Measurements from ENCODE around the gene RHOV.

Gene RHOV

DNA sequence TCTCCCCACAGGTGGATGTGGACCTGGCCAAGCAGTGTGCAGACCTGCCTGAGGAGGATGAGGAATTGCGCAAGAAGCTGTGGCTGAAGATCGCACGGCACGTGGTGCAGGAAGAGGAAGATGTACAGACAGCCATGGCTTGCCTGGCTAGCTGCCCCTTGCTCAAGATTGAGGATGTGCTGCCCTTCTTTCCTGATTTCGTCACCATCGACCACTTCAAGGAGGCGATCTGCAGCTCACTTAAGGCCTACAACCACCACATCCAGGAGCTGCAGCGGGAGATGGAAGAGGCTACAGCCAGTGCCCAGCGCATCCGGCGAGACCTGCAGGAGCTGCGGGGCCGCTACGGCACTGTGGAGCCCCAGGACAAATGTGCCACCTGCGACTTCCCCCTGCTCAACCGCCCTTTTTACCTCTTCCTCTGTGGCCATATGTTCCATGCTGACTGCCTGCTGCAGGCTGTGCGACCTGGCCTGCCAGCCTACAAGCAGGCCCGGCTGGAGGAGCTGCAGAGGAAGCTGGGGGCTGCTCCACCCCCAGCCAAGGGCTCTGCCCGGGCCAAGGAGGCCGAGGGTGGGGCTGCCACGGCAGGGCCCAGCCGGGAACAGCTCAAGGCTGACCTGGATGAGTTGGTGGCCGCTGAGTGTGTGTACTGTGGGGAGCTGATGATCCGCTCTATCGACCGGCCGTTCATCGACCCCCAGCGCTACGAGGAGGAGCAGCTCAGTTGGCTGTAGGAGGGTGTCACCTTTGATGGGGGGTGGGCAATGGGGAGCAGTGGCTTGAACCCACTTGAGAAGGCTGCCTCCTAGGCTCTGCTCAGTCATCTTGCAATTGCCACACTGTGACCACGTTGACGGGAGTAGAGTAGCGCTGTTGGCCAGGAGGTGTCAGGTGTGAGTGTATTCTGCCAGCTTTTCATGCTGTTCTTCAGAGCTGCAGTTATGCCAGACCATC lies 28.8 kb upstream of the RHOV start:
- DNase-seq: no peak

DNA sequence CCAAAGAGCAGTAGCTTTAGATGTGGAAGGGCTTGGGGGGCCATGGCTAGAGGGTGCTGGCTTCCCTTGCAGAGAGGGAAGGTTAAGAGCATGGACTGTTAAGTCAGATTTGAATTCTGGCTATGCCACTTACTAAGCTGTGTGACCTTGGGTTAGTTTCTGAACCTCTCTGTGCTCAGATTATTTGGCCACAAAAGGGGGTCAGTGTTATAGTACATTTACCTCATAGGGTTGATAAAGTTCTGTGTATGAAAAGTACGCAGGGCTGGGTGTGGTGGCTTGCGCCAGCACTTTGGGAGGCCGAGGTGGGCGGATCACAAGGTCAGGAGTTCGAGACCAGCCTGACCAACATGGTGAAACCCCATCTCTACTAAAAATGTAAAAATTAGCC lies 27.0 kb upstream of the RHOV start:
- no peak for DNase-seq

DNA sequence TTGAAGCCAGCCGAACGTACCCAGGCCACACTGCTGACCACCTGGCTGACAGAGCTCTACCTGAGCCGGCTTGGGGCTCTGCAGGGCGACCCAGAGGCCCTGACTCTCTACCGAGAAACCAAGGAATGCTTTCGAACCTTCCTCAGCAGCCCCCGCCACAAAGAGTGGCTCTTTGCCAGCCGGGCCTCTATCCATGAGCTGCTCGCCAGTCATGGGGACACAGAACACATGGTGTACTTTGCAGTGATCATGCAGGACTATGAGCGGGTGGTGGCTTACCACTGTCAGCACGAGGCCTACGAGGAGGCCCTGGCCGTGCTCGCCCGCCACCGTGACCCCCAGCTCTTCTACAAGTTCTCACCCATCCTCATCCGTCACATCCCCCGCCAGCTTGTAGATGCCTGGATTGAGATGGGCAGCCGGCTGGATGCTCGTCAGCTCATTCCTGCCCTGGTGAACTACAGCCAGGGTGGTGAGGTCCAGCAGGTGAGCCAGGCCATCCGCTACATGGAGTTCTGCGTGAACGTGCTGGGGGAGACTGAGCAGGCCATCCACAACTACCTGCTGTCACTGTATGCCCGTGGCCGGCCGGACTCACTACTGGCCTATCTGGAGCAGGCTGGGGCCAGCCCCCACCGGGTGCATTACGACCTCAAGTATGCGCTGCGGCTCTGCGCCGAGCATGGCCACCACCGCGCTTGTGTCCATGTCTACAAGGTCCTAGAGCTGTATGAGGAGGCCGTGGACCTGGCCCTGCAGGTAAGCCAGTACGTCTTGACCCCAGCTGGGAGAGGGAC lies 26.4 kb upstream of the RHOV start:
- DNase-seq: no peak

DNA sequence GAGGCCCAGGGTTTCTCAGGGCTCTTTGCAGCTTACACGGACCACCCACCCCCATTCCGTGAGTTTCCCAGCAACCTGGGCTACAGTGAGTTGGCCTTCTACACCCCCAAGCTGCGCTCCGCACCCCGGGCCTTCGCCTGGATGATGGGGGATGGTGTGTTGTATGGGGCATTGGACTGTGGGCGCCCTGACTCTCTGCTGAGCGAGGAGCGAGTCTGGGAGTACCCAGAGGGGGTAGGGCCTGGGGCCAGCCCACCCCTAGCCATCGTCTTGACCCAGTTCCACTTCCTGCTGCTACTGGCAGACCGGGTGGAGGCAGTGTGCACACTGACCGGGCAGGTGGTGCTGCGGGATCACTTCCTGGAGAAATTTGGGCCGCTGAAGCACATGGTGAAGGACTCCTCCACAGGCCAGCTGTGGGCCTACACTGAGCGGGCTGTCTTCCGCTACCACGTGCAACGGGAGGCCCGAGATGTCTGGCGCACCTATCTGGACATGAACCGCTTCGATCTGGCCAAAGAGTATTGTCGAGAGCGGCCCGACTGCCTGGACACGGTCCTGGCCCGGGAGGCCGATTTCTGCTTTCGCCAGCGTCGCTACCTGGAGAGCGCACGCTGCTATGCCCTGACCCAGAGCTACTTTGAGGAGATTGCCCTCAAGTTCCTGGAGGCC lies 25.6 kb upstream of the RHOV start:
- no peak for DNase-seq

DNA sequence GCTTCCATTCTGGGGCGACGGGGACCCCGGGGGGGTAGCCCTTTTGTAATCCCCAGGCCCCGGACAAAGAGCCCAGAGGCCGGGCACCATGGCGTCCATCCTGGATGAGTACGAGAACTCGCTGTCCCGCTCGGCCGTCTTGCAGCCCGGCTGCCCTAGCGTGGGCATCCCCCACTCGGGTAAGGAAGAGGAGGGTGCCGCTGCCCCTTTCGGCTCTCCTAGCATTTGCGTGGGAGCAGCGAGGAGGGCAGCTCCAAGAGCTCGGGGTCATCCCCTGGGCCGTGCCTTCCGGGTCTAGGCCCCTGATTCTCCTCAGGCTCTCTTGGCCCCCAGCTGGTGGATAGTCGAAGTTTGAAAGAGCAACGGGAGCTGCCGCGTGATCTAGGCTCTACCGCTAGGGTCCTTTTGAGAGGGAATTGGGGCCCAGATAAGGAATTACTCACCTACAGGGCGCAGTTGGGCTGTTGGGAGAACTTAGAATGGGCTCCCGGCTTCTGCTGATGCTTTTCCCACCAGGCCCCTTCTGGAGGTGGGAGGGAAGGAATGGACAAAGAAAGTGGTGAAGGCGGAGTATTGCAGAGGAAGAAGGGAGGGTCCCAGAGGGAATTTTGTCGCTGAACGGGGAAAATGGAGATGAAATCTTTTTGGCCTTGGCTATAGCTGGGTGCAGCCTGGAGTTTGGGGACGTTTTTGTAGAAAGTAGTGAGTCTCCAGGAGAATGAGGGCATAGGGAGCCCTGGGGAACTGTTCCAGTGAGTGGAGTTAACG lies 20.8 kb upstream of the RHOV start:
- DNase-seq: peak; percentile 33

DNA sequence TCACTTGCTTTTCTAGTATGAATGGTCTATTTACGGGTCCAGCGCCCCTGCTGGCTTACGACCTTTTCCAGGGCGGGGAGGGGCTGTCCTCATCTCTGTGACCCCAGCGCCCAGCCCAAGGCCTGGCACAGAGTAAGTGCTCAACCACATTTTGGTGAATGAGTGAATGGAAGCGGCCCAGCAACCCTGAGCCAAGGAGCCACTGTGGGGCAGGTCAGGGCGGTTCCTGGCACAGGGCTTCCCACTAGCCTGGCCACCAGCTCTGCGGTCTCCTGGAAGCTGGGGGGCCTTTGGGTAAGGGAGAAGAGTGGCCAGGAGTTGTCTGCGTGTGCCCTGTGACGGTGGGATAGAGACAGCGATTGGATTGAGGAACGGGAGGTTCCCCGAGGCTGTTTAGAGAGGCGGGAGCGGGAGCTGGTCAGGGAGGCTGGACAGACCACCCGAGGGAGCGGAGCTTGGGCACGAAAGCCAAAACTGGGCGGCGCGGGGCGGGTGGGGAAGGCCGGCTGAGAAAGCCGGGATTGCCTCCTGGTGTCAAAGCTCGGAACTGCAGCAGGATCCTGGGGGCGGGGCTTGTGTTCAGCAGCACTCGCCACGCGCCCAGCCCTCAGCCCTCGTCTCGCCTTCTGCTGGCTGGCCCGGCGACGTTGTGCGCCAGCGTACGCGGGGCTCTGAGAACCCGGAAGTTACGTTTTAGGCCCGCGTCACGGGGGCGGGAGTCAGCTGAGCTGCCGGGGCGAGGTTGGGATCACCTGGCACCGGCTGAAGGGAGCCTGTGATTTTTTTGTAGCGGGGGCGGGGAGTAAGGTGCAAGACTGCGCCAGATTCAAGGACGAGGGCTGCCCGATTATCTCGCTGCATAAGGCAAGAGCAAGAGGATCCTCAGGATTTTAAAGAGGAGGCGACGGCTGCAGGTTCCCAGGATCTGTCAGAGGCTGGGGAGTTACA lies 20.0 kb upstream of the RHOV start, which contains the start of gene VPS18:
Gene VPS18, plus strand, starts transcription at position 718 of the 948 bp plus-strand sequence. CDS start 319 bp downstream, outside the sequence.
- peak; percentile 95 for DNase-seq

DNA sequence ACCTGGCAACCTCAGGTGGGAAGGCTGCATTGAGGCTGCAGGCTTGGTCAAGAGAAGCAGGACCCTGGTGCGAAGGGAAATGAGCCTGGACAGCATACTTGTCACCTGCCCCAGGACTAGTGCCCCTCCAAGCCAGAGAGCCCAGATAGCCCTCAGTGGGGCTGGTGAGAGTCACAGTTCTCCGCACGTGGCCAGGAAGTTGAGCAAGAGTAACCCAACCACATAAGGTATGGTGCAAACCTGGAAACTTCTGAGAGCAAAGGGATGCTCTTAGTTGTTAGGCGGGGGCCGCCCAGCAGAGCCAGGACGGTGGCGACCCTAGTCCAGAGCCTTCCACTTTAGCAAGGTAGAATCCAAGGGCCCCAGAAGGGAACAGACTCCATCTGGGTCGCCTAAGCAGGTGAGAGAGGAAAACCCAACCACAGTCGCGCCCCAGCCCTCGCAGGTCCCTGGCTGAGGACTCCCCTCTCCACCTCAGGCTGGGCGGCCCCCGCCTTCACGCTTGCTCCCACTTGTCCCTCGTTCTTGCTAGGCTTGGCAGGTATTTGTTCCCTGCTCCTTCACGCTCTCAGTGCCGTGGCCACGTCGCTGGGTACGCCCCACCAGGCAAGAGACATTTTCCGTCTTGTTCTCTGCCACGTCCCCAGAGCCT lies 19.1 kb upstream of the RHOV start:
- no peak for DNase-seq

DNA sequence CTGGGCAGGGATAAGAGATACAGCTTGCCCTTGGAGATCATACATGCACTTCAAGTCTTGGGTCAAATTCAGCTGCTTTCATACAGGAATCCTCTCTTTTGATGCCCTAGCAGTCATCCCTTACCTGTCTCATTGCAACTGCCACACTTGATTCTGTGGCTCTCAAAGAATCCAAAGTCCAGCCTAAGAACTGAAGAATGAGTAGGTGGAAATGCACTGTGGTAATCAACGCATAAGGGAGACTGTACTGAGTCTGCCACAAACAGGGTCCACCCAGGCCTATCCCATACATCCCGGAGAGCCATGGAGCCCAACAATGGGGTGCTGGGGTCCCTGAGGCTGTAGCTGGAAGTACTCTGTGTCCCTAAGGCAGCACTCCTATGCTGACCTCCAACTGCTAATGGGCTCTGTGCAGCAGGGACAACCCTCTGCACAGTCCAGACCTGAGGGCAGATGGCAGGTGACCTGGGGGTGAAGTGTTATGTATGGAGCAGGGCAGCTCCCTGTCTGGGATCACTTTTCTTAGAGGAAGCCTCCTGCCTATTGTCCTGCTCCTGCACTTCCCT lies 18.5 kb upstream of the RHOV start:
- DNase-seq: no peak

DNA sequence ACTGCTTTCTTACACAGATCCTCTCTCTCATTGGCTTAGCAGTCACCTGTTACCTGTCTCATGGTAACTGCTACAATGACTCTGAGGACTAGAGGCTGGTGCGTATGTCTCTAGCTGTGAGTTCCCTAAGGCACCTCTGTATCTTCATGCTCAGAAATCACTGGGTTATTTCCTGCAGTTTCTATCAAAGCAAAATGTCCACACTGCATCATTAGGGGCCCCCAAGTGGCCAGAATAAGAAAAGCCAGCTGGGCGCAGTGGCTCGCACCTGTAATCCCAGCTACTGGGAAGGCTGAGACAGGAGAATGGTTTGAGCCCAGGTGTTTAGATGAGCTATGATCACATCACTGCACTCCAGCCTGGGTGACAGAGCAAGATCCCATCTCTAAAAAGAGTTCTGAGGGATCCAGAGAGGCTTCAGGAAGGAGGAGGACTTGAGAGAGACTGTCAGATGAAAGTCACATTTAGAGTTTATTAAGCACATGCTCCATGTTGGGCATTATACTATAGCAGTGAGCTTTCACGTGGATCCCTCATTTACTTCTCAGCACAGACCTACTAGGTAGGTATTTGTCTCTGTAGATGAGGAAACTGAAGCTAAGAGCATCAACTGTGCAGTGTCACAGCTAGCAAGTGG lies 17.9 kb upstream of the RHOV start:
- peak; percentile 43 for DNase-seq

DNA sequence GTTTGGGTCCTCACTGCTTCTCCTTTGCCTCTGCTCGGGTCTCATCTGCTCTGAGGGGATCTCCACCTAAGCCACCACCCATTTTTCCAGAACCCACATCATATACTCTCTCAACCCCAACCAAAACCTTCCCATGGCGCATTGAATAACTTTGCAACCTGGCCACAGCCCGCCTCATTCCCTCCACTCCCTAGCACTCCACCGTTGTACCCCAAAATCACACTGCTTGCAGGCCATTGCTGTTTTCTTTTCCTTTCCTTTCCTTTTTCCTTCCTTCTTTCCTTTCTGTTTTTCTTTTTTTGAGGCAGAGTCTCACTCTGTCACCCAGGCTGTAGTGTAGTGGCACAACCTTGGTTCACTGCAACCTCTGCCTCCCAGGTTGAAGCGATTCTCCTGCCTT lies 17.1 kb upstream of the RHOV start:
- DNase-seq: no peak

DNA sequence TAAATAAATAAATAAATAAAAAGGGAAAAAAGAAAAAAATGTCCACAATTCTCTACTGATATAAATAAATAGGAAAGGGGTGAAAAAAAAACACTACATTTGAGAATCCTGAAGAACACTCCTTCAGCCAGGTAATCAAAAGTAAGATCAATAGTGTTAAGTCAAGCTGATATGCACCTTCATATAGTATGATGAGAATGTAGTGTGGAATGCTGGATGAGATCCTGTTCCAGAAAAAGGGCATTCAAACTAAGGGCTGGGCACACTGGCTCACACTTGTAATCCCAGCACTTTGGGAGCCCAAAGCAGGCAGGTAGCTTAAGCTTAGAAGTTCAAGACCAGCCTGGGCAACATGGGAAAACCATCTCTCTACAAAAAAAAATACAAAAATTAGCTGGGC lies 15.1 kb upstream of the RHOV start:
- no peak for DNase-seq

DNA sequence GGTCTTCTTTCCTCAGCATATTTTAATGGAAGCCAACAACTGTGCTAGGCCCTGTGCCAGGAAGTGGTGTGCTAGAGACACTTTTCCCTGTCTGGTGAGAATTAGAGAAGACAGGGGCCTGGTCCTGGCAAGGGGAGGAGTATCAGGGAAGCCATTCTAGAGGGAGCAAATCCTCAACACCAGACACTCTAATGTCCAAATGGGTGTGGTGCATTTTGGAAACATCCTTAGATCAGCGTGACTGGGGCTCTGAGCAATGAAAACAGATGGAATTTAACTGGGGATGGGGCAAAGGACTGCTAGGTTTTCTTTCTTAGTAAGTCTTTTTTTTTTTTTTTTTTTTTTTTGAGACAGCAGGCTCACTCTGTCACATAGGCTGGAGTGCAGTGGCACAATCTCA lies 12.6 kb upstream of the RHOV start:
- no peak for DNase-seq

DNA sequence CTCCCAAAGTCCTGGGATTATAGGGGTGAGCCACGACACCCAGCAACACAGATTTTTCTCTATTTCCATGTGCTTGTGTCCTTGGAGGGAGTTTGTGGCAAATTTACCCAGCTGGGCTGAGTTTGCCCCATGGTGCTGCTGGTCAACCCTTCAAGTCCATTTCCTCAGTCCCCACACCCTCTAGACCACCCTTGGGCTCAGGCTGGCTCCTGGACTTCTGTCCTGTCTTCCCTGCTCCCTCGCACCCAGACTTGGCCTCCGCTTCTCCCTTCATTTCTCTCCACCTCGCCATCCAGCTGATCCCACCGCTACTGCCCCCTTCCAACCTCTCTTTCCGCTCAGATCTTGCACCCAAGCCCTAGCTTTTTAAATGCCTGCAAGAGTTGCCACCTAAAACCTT lies 7.3 kb upstream of the RHOV start:
- no peak for DNase-seq

DNA sequence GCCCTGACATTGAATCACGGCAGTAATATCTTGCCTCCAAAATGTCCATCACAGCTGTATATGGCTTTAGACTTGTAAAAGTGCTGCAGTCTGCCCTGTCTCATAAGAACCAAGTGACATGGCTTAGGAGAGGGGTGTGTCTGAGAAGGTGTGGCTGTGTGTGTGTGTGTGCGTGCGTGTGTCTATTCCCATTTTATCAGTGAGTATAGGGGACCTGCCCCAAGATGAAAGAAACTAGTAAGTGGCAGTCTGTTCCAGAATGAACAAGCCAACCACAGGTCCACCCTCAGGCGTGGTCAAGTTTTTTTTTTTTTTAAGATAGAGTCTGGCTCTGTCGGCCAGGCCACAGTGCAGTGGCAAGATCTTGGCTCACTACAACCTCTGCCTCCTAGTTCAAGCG lies 5.6 kb upstream of the RHOV start:
- DNase-seq: no peak

DNA sequence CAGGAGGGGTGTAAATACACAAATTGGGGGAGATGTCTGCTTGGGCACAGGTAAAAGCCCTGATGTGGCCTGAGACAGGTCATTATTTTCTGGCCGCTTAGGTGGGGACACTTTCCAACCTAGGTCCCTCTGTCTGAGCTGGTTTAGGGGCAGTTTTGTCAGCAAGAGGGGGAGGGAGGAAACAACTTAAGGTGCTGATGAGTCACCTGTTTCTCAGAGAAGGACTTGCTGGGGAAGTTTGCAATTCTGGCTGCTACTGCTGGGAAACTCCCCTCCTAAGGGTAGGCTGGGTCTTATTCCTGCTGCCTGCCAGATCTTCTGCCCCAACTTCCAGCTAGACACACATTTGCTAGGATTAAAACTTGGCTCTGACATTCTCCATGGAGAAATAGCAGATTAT lies 4.8 kb upstream of the RHOV start:
- DNase-seq: no peak

DNA sequence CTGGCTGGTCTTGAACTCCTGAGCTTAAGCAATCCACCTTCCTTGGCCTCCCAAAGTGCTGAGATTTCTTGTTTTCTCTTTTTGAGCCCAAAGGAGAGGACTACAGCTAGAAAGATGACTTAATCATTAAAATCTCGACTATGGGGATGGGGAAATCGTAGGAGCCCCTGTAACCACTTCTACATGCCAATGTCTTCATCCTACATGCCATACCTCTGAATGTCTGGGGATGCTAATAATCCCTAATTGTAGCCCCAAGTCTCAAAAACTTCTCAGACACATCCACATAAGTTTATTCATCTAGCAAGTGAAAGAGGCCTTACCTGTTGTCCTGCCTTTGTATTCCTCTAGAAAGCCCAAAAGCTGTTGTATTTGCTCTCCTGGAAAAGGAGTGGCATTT lies 3.7 kb upstream of the RHOV start:
- DNase-seq: no peak

DNA sequence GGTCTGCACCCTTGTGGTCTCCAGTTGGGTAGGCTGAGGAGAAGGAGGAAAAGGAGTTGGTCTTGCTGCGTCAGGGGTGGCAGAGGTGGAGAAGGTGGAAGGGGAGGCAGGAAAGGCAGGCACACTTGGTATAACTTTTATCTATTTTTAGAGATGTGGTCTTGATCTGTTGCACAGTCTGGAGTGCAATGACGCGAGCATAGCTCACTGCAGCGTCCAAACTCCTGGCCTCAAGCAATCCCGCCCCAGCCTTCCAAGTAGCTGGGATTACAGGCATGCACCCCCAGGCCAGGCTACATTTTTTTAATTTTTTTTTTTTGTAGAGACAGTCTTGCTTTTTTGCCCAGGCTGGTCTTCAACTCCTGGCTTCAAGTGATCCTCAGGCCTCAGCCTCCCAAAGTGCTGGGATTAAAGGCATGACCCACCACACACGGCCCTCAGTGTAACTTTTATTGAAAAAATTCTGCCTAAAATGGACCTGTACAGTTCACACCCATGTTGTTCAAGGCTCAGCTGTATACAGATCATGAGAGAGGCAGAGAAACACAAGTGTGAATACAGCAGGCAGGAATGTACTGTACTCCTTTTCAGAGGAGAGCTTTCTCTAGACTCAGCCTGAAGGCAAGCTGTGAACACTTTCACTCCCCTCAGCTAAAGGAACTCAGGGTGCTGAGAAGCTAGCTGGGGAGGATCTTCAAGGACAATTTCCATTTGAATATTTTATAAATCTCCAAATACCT lies 2.1 kb upstream of the RHOV start:
- DNase-seq: no peak

DNA sequence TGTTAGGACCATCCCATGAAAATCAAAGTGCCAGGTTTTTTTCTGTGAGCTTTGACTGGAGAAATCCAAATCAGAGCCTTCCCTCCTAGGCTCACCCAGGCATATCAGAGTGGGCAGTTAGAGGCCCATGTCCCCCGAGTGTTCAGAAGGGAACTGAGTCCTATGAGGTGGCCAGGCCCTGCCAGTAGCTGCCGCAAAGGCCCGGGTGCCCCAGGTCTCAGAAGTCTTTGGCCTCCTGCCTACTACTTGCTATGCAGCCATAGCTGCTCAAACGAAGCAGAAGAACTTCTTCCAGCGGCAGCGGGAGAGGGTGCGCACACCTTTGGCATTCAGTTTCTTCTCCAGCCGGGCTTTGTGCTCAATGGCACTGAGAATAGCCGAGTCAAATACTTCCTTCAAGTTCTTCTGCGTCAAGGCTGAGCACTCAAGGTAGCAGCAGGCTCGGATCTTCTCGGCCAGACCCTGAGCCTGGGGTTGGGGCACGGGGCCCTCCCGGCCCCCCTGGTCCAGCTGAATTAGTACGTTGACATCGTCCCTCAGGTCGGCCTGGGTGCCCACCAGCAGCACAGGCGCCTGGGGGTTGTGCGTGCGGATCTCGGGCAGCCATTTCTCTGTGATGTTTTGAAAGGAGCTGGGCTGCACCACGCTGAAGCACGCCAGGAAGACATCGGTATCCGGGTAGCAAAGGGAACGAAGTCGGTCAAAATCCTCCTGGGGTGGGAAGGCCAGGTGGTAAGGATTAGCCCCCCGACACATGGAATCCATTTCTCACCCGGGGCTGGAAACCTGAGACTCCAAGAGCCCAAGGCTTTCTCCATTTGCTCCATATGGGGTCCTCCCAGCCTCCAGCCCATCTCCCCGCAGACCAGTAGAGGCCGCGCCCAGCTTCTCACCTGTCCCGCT lies 992 bp downstream of the RHOV start:
- no peak for DNase-seq
